Vagina (tissue), 2 donors: Measurements from ENCODE around the gene GIPC2. TPM values are rescaled to one million over a fixed set of nuclear protein-coding genes. Genes with fewer than 3 reads are reported as not detected.

Experiments used
- DNase-seq, 2 donors: peaks; one replicate each; pipeline ENCODE4 v3.0.0-alpha.2; 2017; ENCODE audit errors: extremely low spot score in 2 of 2
- H3K27ac ChIP-seq: fragments of 200-600 bp; sonication (generic); one replicate; pipeline ENCODE4 v1.5.1; 2019
- H3K27me3 ChIP-seq: fragments of 200-600 bp; sonication (generic); one replicate; pipeline ENCODE4 v1.5.1; 2019
- H3K36me3 ChIP-seq, 2 donors: fragments of 200-600 bp; sonication (generic); one replicate each; pipeline ENCODE4 v1.5.1; 2017 to 2019
- H3K4me1 ChIP-seq: fragments of 200-600 bp; sonication (generic); one replicate; pipeline ENCODE4 v1.5.1; 2019
- H3K4me3 ChIP-seq, 2 donors: fragments of 200-600 bp; sonication (generic); 1 replicate in 1 of 2; 2 replicates in 1 of 2; pipeline ENCODE4 v1.5.1; 2016 to 2019
- H3K9me3 ChIP-seq: fragments of 200-600 bp; sonication (generic); one replicate; pipeline ENCODE4 v1.5.1; 2019
- POLR2A ChIP-seq, 2 donors: fragments of 450-650 bp; IDR thresholded peaks; one replicate each; pipeline ENCODE4 v1.6.1; 2017; ENCODE audit warnings: antibody characterized with exemption in 2 of 2, mild to moderate bottlenecking in 2 of 2, moderate library complexity in 2 of 2
- POLR2AphosphoS5 ChIP-seq, 2 donors: sonication (generic); formaldehyde crosslinking; IDR thresholded peaks; one replicate each; pipeline ENCODE4 v1.9.0; 2017; ENCODE audit warnings: antibody characterized with exemption in 2 of 2, mild to moderate bottlenecking in 2 of 2, low read depth in 1 of 2; ENCODE audit not compliant: insufficient read depth in 1 of 2
- intact Hi-C: fragments of 100-400 bp; cut with DNase I; formaldehyde crosslinking; loops from one replicate; pipeline ENCODE4 v1.15.1; 2023
- total RNA-seq: library from RNA; depleted of rRNA; stranded (reverse); fragments of >200 nt; gene quantifications from one replicate; pipeline ENCODE4 v1.2.3, GENCODE V29; 2016
- TF ChIP-seq, protein P1 (sequence below), 3 experiments: fragments of 450-650 bp in 2 of 3; fragments of 200-600 bp in 1 of 3; sonication (generic) in 1 of 3; IDR thresholded peaks; one replicate each; pipeline ENCODE4 v1.5.1; 2017 to 2019; ENCODE audit warnings: antibody characterized with exemption in 3 of 3, mild to moderate bottlenecking in 2 of 3, moderate library complexity in 2 of 3

Gene GIPC2
- total RNA-seq, 1 donor from 2014 or later: 2.7 TPM

DNA sequence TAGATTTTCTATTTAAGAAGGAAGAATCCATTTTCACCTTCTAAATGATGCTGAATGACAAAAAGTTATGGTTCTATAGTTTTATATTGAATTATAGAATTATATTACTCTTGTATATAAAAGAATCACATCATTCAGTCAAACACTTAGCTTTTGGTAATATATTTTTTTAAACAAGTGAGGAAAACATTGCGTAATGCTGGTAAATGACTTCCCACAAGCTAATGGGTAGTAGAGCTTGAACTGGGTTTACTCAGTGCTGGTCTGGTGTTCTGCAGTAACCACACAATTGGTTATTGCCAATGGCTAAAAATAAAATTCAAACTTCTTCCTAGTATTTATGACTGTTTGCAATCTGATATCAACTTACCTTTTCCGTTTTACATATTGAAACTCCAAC, 10.6 kb upstream of the GIPC2 start:
- H3K4me1 ChIP-seq: no peaks in the 10 kb centered on the region
- H3K9me3 ChIP-seq: no peaks in the 10 kb centered on the region
- H3K27me3 ChIP-seq: no peaks in the 10 kb centered on the region
- no peaks in the 10 kb centered on the region for H3K36me3 ChIP-seq
- DNase-seq: no peak
- TF ChIP-seq POLR2A (IDR thresholded peaks at IDR 0.05) (no peak), POLR2AphosphoS5 (IDR thresholded peaks at IDR 0.05; ENCODE audit: insufficient read depth in 1 of 2, low read depth in 1 of 2) (no peak)
- TF ChIP-seq, protein P1, sequence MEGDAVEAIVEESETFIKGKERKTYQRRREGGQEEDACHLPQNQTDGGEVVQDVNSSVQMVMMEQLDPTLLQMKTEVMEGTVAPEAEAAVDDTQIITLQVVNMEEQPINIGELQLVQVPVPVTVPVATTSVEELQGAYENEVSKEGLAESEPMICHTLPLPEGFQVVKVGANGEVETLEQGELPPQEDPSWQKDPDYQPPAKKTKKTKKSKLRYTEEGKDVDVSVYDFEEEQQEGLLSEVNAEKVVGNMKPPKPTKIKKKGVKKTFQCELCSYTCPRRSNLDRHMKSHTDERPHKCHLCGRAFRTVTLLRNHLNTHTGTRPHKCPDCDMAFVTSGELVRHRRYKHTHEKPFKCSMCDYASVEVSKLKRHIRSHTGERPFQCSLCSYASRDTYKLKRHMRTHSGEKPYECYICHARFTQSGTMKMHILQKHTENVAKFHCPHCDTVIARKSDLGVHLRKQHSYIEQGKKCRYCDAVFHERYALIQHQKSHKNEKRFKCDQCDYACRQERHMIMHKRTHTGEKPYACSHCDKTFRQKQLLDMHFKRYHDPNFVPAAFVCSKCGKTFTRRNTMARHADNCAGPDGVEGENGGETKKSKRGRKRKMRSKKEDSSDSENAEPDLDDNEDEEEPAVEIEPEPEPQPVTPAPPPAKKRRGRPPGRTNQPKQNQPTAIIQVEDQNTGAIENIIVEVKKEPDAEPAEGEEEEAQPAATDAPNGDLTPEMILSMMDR (IDR thresholded peaks at IDR 0.05): no peak
- no peak overlapping the region for H3K4me3 ChIP-seq
- H3K27ac ChIP-seq: no peak overlapping the region
- intact Hi-C loops: no loop called here

DNA sequence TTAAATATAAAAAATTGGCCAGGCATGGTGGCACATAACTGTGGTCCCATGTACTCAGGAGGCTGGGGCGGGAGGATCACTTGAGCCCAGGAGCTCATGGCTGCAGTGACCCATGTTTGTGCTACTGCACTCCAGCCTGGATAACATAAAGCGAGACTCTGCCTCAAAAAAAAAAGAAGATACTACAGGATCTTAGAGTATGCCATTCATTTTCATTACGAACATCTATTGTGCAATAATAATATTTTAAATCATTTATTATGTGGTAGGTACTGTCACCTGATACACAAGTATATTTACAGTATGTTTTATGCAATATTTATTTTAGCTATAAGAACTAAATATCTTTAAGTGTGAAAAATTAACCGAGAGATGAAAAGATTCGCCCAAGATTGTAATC, 9.3 kb upstream of the GIPC2 start:
- DNase-seq: no peak
- Histone ChIP-seq H3K36me3 (no peaks in the 10 kb centered on the region), H3K4me3 (no peak overlapping the region), H3K4me1 (no peaks in the 10 kb centered on the region), H3K27ac (no peak overlapping the region), H3K9me3 (no peaks in the 10 kb centered on the region), H3K27me3 (no peaks in the 10 kb centered on the region)
- intact Hi-C loops: no loop called here
- TF ChIP-seq POLR2AphosphoS5 (IDR thresholded peaks at IDR 0.05; ENCODE audit: insufficient read depth in 1 of 2, low read depth in 1 of 2): no peak
- TF ChIP-seq POLR2A (IDR thresholded peaks at IDR 0.05): no peak
- TF ChIP-seq, protein P1 (IDR thresholded peaks at IDR 0.05): no peak

DNA sequence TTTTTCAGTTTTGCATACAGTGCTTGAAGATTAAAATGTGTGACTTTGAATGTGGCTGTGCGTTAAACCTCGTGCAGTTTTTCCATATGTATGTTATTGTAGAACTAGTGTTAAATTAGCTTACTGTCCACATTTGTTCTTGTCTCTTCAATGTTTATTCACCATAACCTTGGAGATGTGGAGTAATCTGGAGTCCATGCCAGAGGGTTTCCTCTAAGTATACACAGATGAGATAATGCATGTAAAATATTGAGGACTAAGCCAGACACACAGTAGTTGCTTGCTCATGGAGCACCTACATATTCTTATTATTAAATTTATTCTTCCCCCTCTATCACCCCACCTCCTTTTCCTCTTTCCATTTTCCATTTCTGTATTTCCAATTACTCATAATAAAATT, 7.7 kb upstream of the GIPC2 start:
- H3K36me3 ChIP-seq: no peaks in the 10 kb centered on the region
- no peaks in the 10 kb centered on the region for H3K9me3 ChIP-seq
- TF ChIP-seq POLR2A (IDR thresholded peaks at IDR 0.05): no peak
- TF ChIP-seq, protein P1 (IDR thresholded peaks at IDR 0.05): no peak
- no peak for TF ChIP-seq POLR2AphosphoS5 (IDR thresholded peaks at IDR 0.05; ENCODE audit: insufficient read depth in 1 of 2, low read depth in 1 of 2)
- no peak overlapping the region for H3K4me3 ChIP-seq
- no peak overlapping the region for H3K27ac ChIP-seq
- intact Hi-C loops: no loop called here
- H3K27me3 ChIP-seq: no peaks in the 10 kb centered on the region
- no peaks in the 10 kb centered on the region for H3K4me1 ChIP-seq
- no peak for DNase-seq

DNA sequence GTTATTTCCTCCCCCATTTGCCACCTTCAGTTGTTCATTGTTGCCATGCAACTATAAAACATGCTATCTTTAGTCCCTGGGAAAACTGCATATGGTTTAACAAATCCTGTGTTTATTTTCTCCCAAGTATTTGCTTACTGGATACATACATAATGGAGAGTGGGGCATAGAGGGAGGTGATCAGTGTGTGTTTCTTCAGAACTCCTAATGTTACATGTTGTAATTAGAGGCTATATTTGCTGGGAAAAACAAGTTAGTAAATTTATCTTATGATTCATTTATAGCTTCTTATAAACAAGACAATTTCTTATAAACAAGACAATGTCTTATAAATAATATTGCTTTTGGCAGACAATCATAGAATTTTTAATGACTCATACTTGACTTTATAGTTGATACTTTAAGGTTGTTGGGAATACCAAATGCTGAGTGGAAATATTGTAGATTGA, 7.3 kb upstream of the GIPC2 start:
- H3K27ac ChIP-seq: no peak overlapping the region
- H3K4me3 ChIP-seq: no peak overlapping the region
- H3K27me3 ChIP-seq: no peaks in the 10 kb centered on the region
- intact Hi-C loops: no loop called here
- no peaks in the 10 kb centered on the region for H3K4me1 ChIP-seq
- no peak for DNase-seq
- no peaks in the 10 kb centered on the region for H3K36me3 ChIP-seq
- no peak for TF ChIP-seq POLR2AphosphoS5 (IDR thresholded peaks at IDR 0.05; ENCODE audit: insufficient read depth in 1 of 2, low read depth in 1 of 2)
- TF ChIP-seq, protein P1 (IDR thresholded peaks at IDR 0.05): no peak
- no peak for TF ChIP-seq POLR2A (IDR thresholded peaks at IDR 0.05)
- no peaks in the 10 kb centered on the region for H3K9me3 ChIP-seq

DNA sequence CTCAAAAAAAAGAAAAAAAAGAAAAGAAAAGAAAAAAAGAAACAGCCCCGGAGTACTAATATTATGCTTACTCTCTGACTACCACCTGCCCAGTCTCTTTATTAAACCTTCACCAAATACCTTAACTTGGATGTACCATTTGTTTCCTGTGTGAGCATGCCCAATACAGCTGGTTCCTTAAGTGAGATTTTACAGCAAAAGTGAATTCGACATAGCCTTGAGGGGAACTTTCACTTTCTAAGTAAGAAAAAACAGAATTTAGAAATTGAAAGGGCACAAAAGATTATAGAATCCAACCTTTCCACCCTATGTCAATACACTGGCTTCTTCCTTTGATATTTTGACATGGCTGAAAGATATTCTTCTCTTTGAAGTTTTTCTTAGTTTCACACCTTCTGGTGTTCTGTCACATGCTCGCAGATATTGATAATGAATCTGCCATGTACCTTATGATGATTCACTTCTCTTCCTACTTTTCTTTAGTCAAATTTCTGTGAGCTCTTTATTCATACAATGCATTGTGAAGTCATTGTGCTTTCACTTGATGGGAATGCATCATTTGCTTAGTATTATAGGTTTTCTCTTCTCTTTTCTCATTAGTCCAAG, 5.2 kb upstream of the GIPC2 start:
- no peaks in the 10 kb centered on the region for H3K27me3 ChIP-seq
- peaks cover 2% of the 10 kb centered on the region for H3K4me1 ChIP-seq
- no peak overlapping the region for H3K27ac ChIP-seq
- no peaks in the 10 kb centered on the region for H3K36me3 ChIP-seq
- H3K4me3 ChIP-seq: no peak overlapping the region
- TF ChIP-seq POLR2A (IDR thresholded peaks at IDR 0.05) (no peak), POLR2AphosphoS5 (IDR thresholded peaks at IDR 0.05; ENCODE audit: insufficient read depth in 1 of 2, low read depth in 1 of 2) (no peak)
- TF ChIP-seq, protein P1 (IDR thresholded peaks at IDR 0.05): no peak
- intact Hi-C loops: no loop called here
- no peaks in the 10 kb centered on the region for H3K9me3 ChIP-seq
- DNase-seq: no peak
